IMR-90 (cell line): ENCODE measurements around the gene GNB1L. TPM values are rescaled to one million over a fixed set of nuclear protein-coding genes. Genes with fewer than 3 reads are reported as not detected.
"Not testable (repeated sequence)": the region's sequence is repeated elsewhere in the genome, so short reads cannot be mapped to it uniquely, and the experiment has no call there.

Experiments
- ATAC-seq: fragments of 200-7000 bp; cut with Tn5 transposase; 2 replicates; pipeline ENCODE4 v1.9.1; 2020; ENCODE audit warnings: low read depth, mild to moderate bottlenecking, moderate library complexity
- BruUV-seq: library from RNA; stranded (reverse); fragments of 400-500 nt; replicated peaks from 2 replicates; lab custom pipeline; 2021; lab: Mats Ljungman, UMichigan
- CTCF ChIA-PET: fragments of 300-600 bp; formaldehyde crosslinking; extraction: SDS; loops from one replicate; lab custom pipeline; 2021; ENCODE audit warnings: antibody characterized with exemption; lab: Yijun Ruan, JAX
- POLR2A ChIA-PET: fragments of 300-600 bp; sonication (Branson Sonifier 250); formaldehyde crosslinking; loops from one replicate; lab custom pipeline; 2022; ENCODE audit warnings: antibody characterized with exemption; ENCODE audit not compliant: unreplicated experiment; lab: Charles Lee
- DNase-seq: peaks from one replicate; pipeline ENCODE4 v3.0.0; 2013
- H2AFZ ChIP-seq: replicated peaks from 2 replicates; pipeline ENCODE3; 2013; ENCODE audit warnings: low read length, mild to moderate bottlenecking; ENCODE audit not compliant: poor library complexity
- H2AK5ac ChIP-seq: 2 replicates; pipeline ENCODE4 v1.6.1; 2013; ENCODE audit warnings: low read depth, low read length, inconsistent platforms
- H2AK9ac ChIP-seq: replicated peaks from 2 replicates; pipeline ENCODE3; 2013; ENCODE audit warnings: mild to moderate bottlenecking, low read depth, low read length, moderate library complexity; ENCODE audit not compliant: poor library complexity
- H2BK120ac ChIP-seq: 2 replicates; pipeline ENCODE4 v1.6.1; 2013; ENCODE audit warnings: low read depth, low read length, inconsistent platforms
- H2BK15ac ChIP-seq: 3 replicates; pipeline ENCODE4 v1.6.1; 2013; ENCODE audit warnings: low read depth, low read length, inconsistent platforms
- H2BK20ac ChIP-seq: 2 replicates; pipeline ENCODE4 v1.6.1; 2013; ENCODE audit warnings: low read depth, mild to moderate bottlenecking, inconsistent platforms, low read length, moderate library complexity
- H2BK5ac ChIP-seq: 2 replicates; pipeline ENCODE4 v1.6.1; 2013; ENCODE audit warnings: mild to moderate bottlenecking, low read depth, low read length, inconsistent platforms; ENCODE audit not compliant: poor library complexity, severe bottlenecking
- H3K14ac ChIP-seq: replicated peaks from 2 replicates; pipeline ENCODE4 v1.6.1; 2013; ENCODE audit warnings: low read depth, low read length, inconsistent platforms
- H3K18ac ChIP-seq: 2 replicates; pipeline ENCODE4 v1.6.1; 2013; ENCODE audit warnings: low read depth, low read length, control low read depth
- H3K23ac ChIP-seq: 2 replicates; pipeline ENCODE4 v1.6.1; 2013; ENCODE audit warnings: low read depth, low read length, inconsistent platforms
- H3K27ac ChIP-seq: 2 replicates; pipeline ENCODE4 v1.5.1; 2013; ENCODE audit warnings: mild to moderate bottlenecking, control low read depth, low read length; ENCODE audit not compliant: insufficient read depth
- H3K27me3 ChIP-seq: 2 replicates; pipeline ENCODE4 v1.6.1; 2013; ENCODE audit warnings: low read length; ENCODE audit not compliant: control insufficient read depth, insufficient read depth
- H3K36me3 ChIP-seq: 2 replicates; pipeline ENCODE4 v1.6.1; 2013; ENCODE audit warnings: low read length, mixed read lengths; ENCODE audit not compliant: control insufficient read depth, insufficient read depth
- H3K4ac ChIP-seq: 2 replicates; pipeline ENCODE4 v1.6.1; 2013; ENCODE audit warnings: low read depth, low read length, inconsistent platforms
- H3K4me1 ChIP-seq: 2 replicates; pipeline ENCODE4 v1.6.1; 2013; ENCODE audit warnings: low read length, mixed read lengths; ENCODE audit not compliant: control insufficient read depth, insufficient read depth
- H3K4me2 ChIP-seq: 2 replicates; pipeline ENCODE4 v1.6.1; 2013; ENCODE audit warnings: low read depth, mild to moderate bottlenecking, control low read depth, low read length, moderate library complexity
- H3K4me3 ChIP-seq: 2 replicates; pipeline ENCODE4 v1.5.1; 2013; ENCODE audit warnings: low read depth, mild to moderate bottlenecking, control low read depth, low read length, moderate library complexity; ENCODE audit not compliant: insufficient read depth
- H3K56ac ChIP-seq: 2 replicates; pipeline ENCODE4 v1.6.1; 2013; ENCODE audit warnings: low read length, inconsistent platforms; ENCODE audit not compliant: insufficient read depth; ENCODE audit errors: extremely low read depth
- H3K79me1 ChIP-seq, 2 experiments: 2 replicates each; pipeline ENCODE4 v1.6.1; 2013; ENCODE audit warnings: low read length in 2 of 2, inconsistent platforms in 1 of 2, low read depth in 1 of 2
- H3K9ac ChIP-seq: 2 replicates; pipeline ENCODE4 v1.6.1; 2013; ENCODE audit warnings: low read depth, low read length, control low read depth
- H3K9me1 ChIP-seq: 2 replicates; pipeline ENCODE4 v1.6.1; 2013; ENCODE audit warnings: low read length, inconsistent platforms; ENCODE audit not compliant: insufficient read depth
- H3K9me3 ChIP-seq: 2 replicates; pipeline ENCODE4 v1.6.1; 2013; ENCODE audit warnings: low read length; ENCODE audit not compliant: control insufficient read depth, insufficient read depth
- H4K20me1 ChIP-seq: 2 replicates; pipeline ENCODE4 v1.6.1; 2013; ENCODE audit warnings: low read length, inconsistent platforms; ENCODE audit not compliant: insufficient read depth
- H4K5ac ChIP-seq: 2 replicates; pipeline ENCODE4 v1.6.1; 2013; ENCODE audit warnings: mild to moderate bottlenecking, low read depth, low read length, control low read depth
- H4K8ac ChIP-seq, 2 experiments: 2 replicates each; pipeline ENCODE4 v1.6.1; 2013; ENCODE audit warnings: low read depth in 2 of 2, low read length in 2 of 2, control low read depth in 1 of 2, inconsistent platforms in 1 of 2
- H4K91ac ChIP-seq: 2 replicates; pipeline ENCODE4 v1.6.1; 2013; ENCODE audit warnings: low read depth, low read length, inconsistent platforms; ENCODE audit not compliant: insufficient read depth
- WGBS, 2 experiments: methylation state at CpG; one replicate each; pipeline versions ENCODE4 v1.1.5 to v1.1.7; 2013; ENCODE audit warnings: missing lambda C conversion rate in 2 of 2; ENCODE audit not compliant: insufficient read length in 1 of 2; ENCODE audit errors: extremely low coverage in 2 of 2; 5-methylcytosine and 5-hydroxymethylcytosine counted together
- dilution Hi-C: fragments of 300-500 bp; cut with HindIII; formaldehyde crosslinking; loops from one replicate; pipeline ENCODE4 v1.14.3; 2018; ENCODE audit warnings: low sequenced_read_pairs; ENCODE audit not compliant: unreplicated experiment
- in situ Hi-C: fragments of 300-500 bp; cut with MboI; formaldehyde crosslinking; loops from 3 replicates; pipeline ENCODE4 v1.14.3; 2019; ENCODE audit warnings: low sequenced_read_pairs, inconsistent platforms, mixed read lengths
- intact Hi-C: fragments of 100-400 bp; cut with micrococcal nuclease; formaldehyde crosslinking; loops from 2 replicates; pipeline ENCODE4 v1.10.0; 2022
- polyA plus RNA-seq, 3 experiments: library from polyadenylated mRNA; depleted of rRNA; stranded (reverse); fragments of >200 nt; gene quantifications; 2 replicates each; pipeline ENCODE4 v1.2.3, GENCODE V29; 2012; ENCODE audit warnings: low replicate concordance in 1 of 3
- total RNA-seq: library from RNA; depleted of rRNA; stranded (reverse); fragments of >200 nt; gene quantifications from 2 replicates; pipeline ENCODE4 v1.2.3, GENCODE V29; 2012

Gene GNB1L
- total and polyA plus RNA-seq, 2 of the 4 experiments (the other 2 are of a cell fraction) = 2.5 to 4.4 TPM

GRCh38 chr22:19792383-19792896 is 62.2 kb downstream of the GNB1L start:
- H2AK9ac ChIP-seq, H2BK15ac ChIP-seq, in situ Hi-C loops, intact Hi-C loops, H3K79me1 ChIP-seq, BruUV-seq, H2BK120ac ChIP-seq, POLR2A ChIA-PET, H3K18ac ChIP-seq, H3K14ac ChIP-seq, H2AFZ ChIP-seq, H3K9me1 ChIP-seq, H4K20me1 ChIP-seq, H3K27me3 ChIP-seq, H3K4me1 ChIP-seq, H3K36me3 ChIP-seq, H3K27ac ChIP-seq, H2AK5ac ChIP-seq, DNase-seq, H3K9ac ChIP-seq, H2BK20ac ChIP-seq, CTCF ChIA-PET, H3K23ac ChIP-seq, H2BK5ac ChIP-seq, H4K91ac ChIP-seq, H4K5ac ChIP-seq, dilution Hi-C loops, H3K4ac ChIP-seq, H3K9me3 ChIP-seq, H4K8ac ChIP-seq, H3K56ac ChIP-seq, H3K4me2 ChIP-seq, H3K4me3 ChIP-seq, ATAC-seq: not testable (repeated sequence)
- 76% methylated on average over 3 of the region's 13 CpGs; no CpG with 5 or more reads in 1 of the 2 experiments for WGBS, 2 experiments
